Measurements from ENCODE around the gene MIPEP. TPM values are rescaled to one million over a fixed set of nuclear protein-coding genes. Genes with fewer than 3 reads are reported as not detected.

The MIPEP gene
- total RNA-seq, 1 experiment from 2014 or later = 24.7 TPM

DNA sequence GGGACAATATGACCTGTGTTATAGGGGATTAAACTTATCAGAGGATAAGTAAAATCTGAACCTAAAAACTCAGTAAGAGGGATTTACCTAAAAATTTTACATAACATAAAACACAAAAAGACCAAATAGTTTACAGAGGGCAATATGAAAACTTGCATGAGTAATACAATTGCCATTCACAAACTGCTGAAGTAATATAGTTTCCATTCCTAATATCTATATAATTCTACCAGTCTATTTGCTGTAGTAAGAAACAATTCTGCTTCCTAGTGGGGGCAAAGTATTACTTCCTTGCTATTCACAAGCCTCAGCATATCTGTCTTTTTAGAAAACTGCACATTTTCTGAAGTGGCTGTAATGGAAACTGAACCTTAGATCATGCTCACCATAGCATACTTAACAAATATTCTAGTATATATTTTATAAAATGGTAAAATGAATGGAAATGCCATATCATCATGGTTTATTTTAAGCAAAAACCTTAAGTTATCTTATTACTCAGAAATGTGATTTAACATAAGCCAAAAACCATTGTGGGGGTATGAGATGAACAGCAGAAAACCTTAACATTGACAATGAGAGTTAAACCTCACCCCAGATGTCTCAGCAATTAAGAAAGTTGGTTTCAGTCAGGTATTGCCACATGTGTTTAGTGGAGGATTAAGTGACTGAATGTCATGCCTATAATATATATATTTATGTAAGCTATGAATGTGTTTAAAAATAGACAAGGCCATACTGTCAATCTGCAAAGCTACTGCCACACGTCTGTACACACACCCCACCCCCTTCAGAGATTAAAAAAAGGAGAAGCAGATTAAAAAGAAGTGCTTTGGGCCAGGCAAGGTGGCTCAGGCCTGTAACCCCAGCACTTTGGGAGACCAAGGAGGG is 136.8 kb downstream of the MIPEP start:
- peaks cover 17% of the 10 kb centered on the region for H3K4me1 Mint-ChIP-seq (ENCODE audit: insufficient read depth, unreplicated experiment)
- CTCF ChIA-PET = no interaction called here
- intact Hi-C loops (cut with micrococcal nuclease) = no loop called here
- BruUV-seq (replicated peaks) = no TSS peak
- H3K27ac Mint-ChIP-seq (ENCODE audit: low read depth, unreplicated experiment) = peak overlapping the region; percentile 55
- H3K9me3 Mint-ChIP-seq (ENCODE audit: unreplicated experiment) = no peaks in the 10 kb centered on the region
- POLR2A ChIA-PET = no interaction called here
- no peak overlapping the region for H3K4me3 Mint-ChIP-seq (ENCODE audit: unreplicated experiment)
- H3K27me3 Mint-ChIP-seq (ENCODE audit: insufficient read depth, unreplicated experiment) = no peaks in the 10 kb centered on the region
- DNase-seq (ENCODE audit: unreplicated experiment) = no peak
- TF ChIP-seq, protein P1, sequence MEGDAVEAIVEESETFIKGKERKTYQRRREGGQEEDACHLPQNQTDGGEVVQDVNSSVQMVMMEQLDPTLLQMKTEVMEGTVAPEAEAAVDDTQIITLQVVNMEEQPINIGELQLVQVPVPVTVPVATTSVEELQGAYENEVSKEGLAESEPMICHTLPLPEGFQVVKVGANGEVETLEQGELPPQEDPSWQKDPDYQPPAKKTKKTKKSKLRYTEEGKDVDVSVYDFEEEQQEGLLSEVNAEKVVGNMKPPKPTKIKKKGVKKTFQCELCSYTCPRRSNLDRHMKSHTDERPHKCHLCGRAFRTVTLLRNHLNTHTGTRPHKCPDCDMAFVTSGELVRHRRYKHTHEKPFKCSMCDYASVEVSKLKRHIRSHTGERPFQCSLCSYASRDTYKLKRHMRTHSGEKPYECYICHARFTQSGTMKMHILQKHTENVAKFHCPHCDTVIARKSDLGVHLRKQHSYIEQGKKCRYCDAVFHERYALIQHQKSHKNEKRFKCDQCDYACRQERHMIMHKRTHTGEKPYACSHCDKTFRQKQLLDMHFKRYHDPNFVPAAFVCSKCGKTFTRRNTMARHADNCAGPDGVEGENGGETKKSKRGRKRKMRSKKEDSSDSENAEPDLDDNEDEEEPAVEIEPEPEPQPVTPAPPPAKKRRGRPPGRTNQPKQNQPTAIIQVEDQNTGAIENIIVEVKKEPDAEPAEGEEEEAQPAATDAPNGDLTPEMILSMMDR (IDR thresholded peaks at IDR 0.05; ENCODE audit: unreplicated experiment) = no peak
- H3K36me3 Mint-ChIP-seq (ENCODE audit: insufficient read depth, unreplicated experiment) = peaks cover 18% of the 10 kb centered on the region

DNA sequence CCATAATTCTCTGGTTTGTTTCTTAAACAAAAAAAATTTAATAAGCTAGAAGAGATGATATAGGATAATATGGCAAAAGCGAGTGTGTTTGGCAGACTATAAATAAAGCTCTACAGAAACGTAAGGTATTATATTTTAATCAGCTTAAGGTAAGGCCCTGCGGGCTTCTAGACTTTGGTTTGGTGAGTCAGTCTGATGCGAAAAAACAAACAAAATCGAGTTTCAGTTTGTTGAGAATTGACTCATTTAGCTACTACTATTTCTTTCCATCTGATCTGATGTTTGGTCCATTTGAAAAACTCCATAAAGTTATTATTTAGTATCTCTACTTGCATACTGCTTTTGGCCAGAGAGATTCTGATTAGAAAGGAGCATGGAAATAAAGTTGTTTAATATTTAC is 138.0 kb downstream of the MIPEP start:
- peak; percentile 67 for DNase-seq (ENCODE audit: unreplicated experiment)
- TF ChIP-seq, protein P1 (IDR thresholded peaks at IDR 0.05; ENCODE audit: unreplicated experiment) = no peak
- H3K4me1 Mint-ChIP-seq (ENCODE audit: insufficient read depth, unreplicated experiment) = peaks cover 17% of the 10 kb centered on the region
- intact Hi-C loops (cut with micrococcal nuclease) = no loop called here
- H3K36me3 Mint-ChIP-seq (ENCODE audit: insufficient read depth, unreplicated experiment) = peaks cover 18% of the 10 kb centered on the region
- no peak overlapping the region for H3K4me3 Mint-ChIP-seq (ENCODE audit: unreplicated experiment)
- CTCF ChIA-PET = interaction anchor here (0.6 kb wide), 2 partner anchors 72 to 138 kb away, joined by 3 read pairs; no protein-coding TSS in a partner anchor
- no peaks in the 10 kb centered on the region for H3K9me3 Mint-ChIP-seq (ENCODE audit: unreplicated experiment)
- no TSS peak for BruUV-seq (replicated peaks)
- H3K27me3 Mint-ChIP-seq (ENCODE audit: insufficient read depth, unreplicated experiment) = no peaks in the 10 kb centered on the region
- peak overlapping the region; percentile 55 for H3K27ac Mint-ChIP-seq (ENCODE audit: low read depth, unreplicated experiment)
- POLR2A ChIA-PET = interaction anchor here (0.9 kb wide), 1 partner anchor 137 kb away, joined by 3 read pairs; no protein-coding TSS in a partner anchor

DNA sequence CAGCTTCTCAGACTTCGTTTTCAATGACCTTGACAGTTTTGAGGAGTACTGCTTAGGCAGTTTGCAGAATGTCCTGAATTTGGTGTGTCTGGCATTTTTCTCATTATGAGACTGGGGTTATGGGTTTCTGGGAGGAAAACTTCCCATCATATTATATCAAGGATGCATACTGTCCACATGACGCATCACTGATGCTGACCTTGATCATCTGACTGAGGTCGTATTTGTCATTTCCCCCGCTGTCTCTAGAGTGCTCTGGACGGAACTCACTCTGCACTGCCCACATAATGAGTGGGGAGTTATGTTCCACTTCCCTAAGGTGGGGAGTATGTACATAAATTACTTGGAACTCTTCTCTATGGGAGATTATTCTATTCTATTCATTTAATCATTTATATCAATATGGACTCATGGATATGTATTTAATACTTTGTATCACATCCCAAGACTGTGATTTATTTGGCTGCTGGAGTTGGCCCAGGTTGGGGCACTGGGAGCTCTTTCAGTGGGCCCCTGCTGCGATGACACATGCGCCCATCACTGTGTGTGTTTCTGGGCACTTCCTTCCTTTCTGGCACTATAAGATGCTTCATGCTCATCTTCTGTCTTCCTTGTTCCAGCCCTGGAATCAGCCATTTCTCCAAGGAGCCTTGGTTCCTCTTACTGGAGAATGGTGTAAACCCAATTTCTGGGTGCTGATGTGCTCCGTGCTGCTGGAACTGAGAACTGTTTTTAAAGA is 138.6 kb downstream of the MIPEP start:
- intact Hi-C loops (cut with micrococcal nuclease) = no loop called here
- ChIA-PET POLR2A (interaction anchor here (0.9 kb wide), 1 partner anchor 137 kb away, joined by 3 read pairs; no protein-coding TSS in a partner anchor), CTCF (interaction anchor here (0.6 kb wide), 2 partner anchors 72 to 139 kb away, joined by 3 read pairs; no protein-coding TSS in a partner anchor)
- no TSS peak for BruUV-seq (replicated peaks)
- no peak overlapping the region for H3K27ac Mint-ChIP-seq (ENCODE audit: low read depth, unreplicated experiment)
- no peaks in the 10 kb centered on the region for H3K9me3 Mint-ChIP-seq (ENCODE audit: unreplicated experiment)
- peak; percentile 21 for DNase-seq (ENCODE audit: unreplicated experiment)
- no peaks in the 10 kb centered on the region for H3K27me3 Mint-ChIP-seq (ENCODE audit: insufficient read depth, unreplicated experiment)
- peaks cover 18% of the 10 kb centered on the region for H3K36me3 Mint-ChIP-seq (ENCODE audit: insufficient read depth, unreplicated experiment)
- TF ChIP-seq, protein P1 (IDR thresholded peaks at IDR 0.05; ENCODE audit: unreplicated experiment) = no peak
- H3K4me1 Mint-ChIP-seq (ENCODE audit: insufficient read depth, unreplicated experiment) = peaks cover 17% of the 10 kb centered on the region
- H3K4me3 Mint-ChIP-seq (ENCODE audit: unreplicated experiment) = no peak overlapping the region
